GM12878 (cell line): ENCODE measurements around the gene TEC.

Experiments used
- HDAC6 ChIP-seq: fragments of 200-600 bp; sonication (generic); IDR thresholded peaks from one replicate; pipeline ENCODE4 v1.8.0; 2017; ENCODE audit warnings: antibody characterized with exemption; ENCODE audit not compliant: unreplicated experiment
- NFIC ChIP-seq: IDR thresholded peaks from 2 replicates; pipeline ENCODE4 v1.6.1; 2012; ENCODE audit warnings: low read depth, mild to moderate bottlenecking, inconsistent platforms, low read length, moderate library complexity
- NFYB ChIP-seq: IDR thresholded peaks from 2 replicates; pipeline ENCODE4 v1.6.1; 2011; ENCODE audit warnings: low read depth, mild to moderate bottlenecking, low read length, improper control_type of control experiment, moderate library complexity; ENCODE audit not compliant: insufficient read depth
- POLR2A ChIP-seq: IDR thresholded peaks from 2 replicates; pipeline ENCODE4 v1.6.1; 2011; ENCODE audit warnings: low read depth, mild to moderate bottlenecking, low read length
- SIN3A ChIP-seq: IDR thresholded peaks from 2 replicates; pipeline ENCODE4 v1.6.1; 2012; ENCODE audit warnings: low read depth, low read length, improper control_type of control experiment
- SP1 ChIP-seq: IDR thresholded peaks from one replicate; pipeline ENCODE4 v1.6.1; 2011; ENCODE audit warnings: low read depth, low read length
- YY1 ChIP-seq: IDR thresholded peaks from 2 replicates; pipeline ENCODE4 v1.6.1; 2011; ENCODE audit warnings: low read depth, mild to moderate bottlenecking, low read length
- TF ChIP-seq, protein P1 (sequence below), 3 experiments: IDR thresholded peaks in 2 of 3; conservative IDR thresholded peaks in 1 of 3; 2 replicates each; pipeline ENCODE4 v1.5.1; 2011; ENCODE audit warnings: low read depth in 3 of 3, low read length in 3 of 3, mild to moderate bottlenecking in 3 of 3, control low read depth in 2 of 3, moderate library complexity in 2 of 3, inconsistent platforms in 1 of 3, mixed read lengths in 1 of 3; ENCODE audit not compliant: control insufficient read depth in 2 of 3, insufficient read depth in 1 of 3; ENCODE audit errors: extremely low read depth in 1 of 3
- TF ChIP-seq, protein P2 (sequence below): IDR thresholded peaks from 2 replicates; pipeline ENCODE4 v1.6.1; 2012; ENCODE audit warnings: mild to moderate bottlenecking, low read depth, low read length
- TF ChIP-seq, protein P3 (sequence below): fragments of 150-350 bp; IDR thresholded peaks from 2 replicates; pipeline ENCODE4 v1.6.1; 2016; ENCODE audit warnings: low read depth, low read length
- TF ChIP-seq, protein P4 (sequence below): IDR thresholded peaks from 2 replicates; pipeline ENCODE4 v1.6.1; 2011; ENCODE audit warnings: low read depth, mild to moderate bottlenecking, low read length, moderate library complexity, borderline replicate concordance; ENCODE audit errors: extremely low read depth
- TF ChIP-seq, protein P5 (sequence below): fragments of 450-650 bp; IDR thresholded peaks from 2 replicates; pipeline ENCODE4 v1.6.1; 2017; ENCODE audit warnings: mild to moderate bottlenecking, moderate library complexity
- TF ChIP-seq, protein P6 (sequence below): IDR thresholded peaks from 2 replicates; pipeline ENCODE4 v1.6.1; 2012; ENCODE audit warnings: low read depth, low read length, improper control_type of control experiment

DNA sequence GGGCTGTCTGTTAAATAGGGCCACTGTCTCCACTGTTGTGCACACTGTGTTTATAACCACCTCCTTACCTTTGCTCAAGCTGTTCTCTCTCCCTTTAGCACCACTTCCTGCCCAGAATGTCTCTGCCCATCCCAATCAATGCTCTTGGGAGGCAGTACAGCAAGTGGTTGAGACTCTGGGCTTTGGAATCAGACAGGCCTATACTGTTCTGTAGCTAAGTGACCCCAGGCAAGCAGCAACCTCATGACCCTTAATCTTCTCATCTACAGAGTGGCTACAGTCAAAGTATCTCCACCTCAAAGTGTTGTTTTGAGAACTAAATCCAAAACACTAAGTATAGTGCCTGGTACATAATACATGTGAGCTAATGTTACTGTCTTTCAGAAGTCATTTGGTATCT, 131.8 kb downstream of the TEC start:
- TF ChIP-seq, protein P1, sequence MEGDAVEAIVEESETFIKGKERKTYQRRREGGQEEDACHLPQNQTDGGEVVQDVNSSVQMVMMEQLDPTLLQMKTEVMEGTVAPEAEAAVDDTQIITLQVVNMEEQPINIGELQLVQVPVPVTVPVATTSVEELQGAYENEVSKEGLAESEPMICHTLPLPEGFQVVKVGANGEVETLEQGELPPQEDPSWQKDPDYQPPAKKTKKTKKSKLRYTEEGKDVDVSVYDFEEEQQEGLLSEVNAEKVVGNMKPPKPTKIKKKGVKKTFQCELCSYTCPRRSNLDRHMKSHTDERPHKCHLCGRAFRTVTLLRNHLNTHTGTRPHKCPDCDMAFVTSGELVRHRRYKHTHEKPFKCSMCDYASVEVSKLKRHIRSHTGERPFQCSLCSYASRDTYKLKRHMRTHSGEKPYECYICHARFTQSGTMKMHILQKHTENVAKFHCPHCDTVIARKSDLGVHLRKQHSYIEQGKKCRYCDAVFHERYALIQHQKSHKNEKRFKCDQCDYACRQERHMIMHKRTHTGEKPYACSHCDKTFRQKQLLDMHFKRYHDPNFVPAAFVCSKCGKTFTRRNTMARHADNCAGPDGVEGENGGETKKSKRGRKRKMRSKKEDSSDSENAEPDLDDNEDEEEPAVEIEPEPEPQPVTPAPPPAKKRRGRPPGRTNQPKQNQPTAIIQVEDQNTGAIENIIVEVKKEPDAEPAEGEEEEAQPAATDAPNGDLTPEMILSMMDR (IDR thresholded peaks at IDR 0.05 in 2 of 3, conservative IDR thresholded peaks at IDR 0.05 in 1 of 3; ENCODE audit: control insufficient read depth in 2 of 3, extremely low read depth in 1 of 3, insufficient read depth in 1 of 3, low read depth in 3 of 3, low read length in 3 of 3) = no peak
- TF ChIP-seq YY1 (no peak), SP1 (no peak), HDAC6 (no peak), NFYB (no peak), NFIC (no peak), POLR2A (no peak), SIN3A (no peak)
- TF ChIP-seq, protein P2, sequence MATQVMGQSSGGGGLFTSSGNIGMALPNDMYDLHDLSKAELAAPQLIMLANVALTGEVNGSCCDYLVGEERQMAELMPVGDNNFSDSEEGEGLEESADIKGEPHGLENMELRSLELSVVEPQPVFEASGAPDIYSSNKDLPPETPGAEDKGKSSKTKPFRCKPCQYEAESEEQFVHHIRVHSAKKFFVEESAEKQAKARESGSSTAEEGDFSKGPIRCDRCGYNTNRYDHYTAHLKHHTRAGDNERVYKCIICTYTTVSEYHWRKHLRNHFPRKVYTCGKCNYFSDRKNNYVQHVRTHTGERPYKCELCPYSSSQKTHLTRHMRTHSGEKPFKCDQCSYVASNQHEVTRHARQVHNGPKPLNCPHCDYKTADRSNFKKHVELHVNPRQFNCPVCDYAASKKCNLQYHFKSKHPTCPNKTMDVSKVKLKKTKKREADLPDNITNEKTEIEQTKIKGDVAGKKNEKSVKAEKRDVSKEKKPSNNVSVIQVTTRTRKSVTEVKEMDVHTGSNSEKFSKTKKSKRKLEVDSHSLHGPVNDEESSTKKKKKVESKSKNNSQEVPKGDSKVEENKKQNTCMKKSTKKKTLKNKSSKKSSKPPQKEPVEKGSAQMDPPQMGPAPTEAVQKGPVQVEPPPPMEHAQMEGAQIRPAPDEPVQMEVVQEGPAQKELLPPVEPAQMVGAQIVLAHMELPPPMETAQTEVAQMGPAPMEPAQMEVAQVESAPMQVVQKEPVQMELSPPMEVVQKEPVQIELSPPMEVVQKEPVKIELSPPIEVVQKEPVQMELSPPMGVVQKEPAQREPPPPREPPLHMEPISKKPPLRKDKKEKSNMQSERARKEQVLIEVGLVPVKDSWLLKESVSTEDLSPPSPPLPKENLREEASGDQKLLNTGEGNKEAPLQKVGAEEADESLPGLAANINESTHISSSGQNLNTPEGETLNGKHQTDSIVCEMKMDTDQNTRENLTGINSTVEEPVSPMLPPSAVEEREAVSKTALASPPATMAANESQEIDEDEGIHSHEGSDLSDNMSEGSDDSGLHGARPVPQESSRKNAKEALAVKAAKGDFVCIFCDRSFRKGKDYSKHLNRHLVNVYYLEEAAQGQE = no peak
- TF ChIP-seq, protein P3, sequence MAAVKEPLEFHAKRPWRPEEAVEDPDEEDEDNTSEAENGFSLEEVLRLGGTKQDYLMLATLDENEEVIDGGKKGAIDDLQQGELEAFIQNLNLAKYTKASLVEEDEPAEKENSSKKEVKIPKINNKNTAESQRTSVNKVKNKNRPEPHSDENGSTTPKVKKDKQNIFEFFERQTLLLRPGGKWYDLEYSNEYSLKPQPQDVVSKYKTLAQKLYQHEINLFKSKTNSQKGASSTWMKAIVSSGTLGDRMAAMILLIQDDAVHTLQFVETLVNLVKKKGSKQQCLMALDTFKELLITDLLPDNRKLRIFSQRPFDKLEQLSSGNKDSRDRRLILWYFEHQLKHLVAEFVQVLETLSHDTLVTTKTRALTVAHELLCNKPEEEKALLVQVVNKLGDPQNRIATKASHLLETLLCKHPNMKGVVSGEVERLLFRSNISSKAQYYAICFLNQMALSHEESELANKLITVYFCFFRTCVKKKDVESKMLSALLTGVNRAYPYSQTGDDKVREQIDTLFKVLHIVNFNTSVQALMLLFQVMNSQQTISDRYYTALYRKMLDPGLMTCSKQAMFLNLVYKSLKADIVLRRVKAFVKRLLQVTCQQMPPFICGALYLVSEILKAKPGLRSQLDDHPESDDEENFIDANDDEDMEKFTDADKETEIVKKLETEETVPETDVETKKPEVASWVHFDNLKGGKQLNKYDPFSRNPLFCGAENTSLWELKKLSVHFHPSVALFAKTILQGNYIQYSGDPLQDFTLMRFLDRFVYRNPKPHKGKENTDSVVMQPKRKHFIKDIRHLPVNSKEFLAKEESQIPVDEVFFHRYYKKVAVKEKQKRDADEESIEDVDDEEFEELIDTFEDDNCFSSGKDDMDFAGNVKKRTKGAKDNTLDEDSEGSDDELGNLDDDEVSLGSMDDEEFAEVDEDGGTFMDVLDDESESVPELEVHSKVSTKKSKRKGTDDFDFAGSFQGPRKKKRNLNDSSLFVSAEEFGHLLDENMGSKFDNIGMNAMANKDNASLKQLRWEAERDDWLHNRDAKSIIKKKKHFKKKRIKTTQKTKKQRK = no peak
- TF ChIP-seq, protein P4, sequence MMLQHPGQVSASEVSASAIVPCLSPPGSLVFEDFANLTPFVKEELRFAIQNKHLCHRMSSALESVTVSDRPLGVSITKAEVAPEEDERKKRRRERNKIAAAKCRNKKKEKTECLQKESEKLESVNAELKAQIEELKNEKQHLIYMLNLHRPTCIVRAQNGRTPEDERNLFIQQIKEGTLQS = no peak
- TF ChIP-seq, protein P5, sequence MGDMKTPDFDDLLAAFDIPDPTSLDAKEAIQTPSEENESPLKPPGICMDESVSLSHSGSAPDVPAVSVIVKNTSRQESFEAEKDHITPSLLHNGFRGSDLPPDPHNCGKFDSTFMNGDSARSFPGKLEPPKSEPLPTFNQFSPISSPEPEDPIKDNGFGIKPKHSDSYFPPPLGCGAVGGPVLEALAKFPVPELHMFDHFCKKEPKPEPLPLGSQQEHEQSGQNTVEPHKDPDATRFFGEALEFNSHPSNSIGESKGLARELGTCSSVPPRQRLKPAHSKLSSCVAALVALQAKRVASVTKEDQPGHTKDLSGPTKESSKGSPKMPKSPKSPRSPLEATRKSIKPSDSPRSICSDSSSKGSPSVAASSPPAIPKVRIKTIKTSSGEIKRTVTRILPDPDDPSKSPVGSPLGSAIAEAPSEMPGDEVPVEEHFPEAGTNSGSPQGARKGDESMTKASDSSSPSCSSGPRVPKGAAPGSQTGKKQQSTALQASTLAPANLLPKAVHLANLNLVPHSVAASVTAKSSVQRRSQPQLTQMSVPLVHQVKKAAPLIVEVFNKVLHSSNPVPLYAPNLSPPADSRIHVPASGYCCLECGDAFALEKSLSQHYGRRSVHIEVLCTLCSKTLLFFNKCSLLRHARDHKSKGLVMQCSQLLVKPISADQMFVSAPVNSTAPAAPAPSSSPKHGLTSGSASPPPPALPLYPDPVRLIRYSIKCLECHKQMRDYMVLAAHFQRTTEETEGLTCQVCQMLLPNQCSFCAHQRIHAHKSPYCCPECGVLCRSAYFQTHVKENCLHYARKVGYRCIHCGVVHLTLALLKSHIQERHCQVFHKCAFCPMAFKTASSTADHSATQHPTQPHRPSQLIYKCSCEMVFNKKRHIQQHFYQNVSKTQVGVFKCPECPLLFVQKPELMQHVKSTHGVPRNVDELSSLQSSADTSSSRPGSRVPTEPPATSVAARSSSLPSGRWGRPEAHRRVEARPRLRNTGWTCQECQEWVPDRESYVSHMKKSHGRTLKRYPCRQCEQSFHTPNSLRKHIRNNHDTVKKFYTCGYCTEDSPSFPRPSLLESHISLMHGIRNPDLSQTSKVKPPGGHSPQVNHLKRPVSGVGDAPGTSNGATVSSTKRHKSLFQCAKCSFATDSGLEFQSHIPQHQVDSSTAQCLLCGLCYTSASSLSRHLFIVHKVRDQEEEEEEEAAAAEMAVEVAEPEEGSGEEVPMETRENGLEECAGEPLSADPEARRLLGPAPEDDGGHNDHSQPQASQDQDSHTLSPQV = no peak
- TF ChIP-seq, protein P6, sequence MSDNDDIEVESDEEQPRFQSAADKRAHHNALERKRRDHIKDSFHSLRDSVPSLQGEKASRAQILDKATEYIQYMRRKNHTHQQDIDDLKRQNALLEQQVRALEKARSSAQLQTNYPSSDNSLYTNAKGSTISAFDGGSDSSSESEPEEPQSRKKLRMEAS = no peak
